ENCODE data around the gene PILRA. TPM values are rescaled to one million over a fixed set of nuclear protein-coding genes. Genes with fewer than 3 reads are reported as not detected.
"Not testable (repeated sequence)": the region's sequence is repeated elsewhere in the genome, so short reads cannot be mapped to it uniquely, and the experiment has no call there.

The PILRA gene
- total and polyA plus RNA-seq, 8 donors: 0.88 to 7.6 (median 3.7) TPM

DNA sequence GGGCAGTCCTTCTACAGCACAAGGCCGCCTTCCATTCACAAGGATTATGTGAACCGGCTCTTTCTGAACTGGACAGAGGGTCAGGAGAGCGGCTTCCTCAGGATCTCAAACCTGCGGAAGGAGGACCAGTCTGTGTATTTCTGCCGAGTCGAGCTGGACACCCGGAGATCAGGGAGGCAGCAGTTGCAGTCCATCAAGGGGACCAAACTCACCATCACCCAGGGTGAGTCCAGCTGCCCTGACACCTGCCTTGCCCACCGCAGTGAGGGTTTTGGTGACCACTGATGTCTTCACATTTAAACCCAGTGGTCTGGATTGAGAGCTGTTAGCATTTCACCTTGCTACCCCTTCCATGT, 14.5 kb upstream of the PILRA start:
- H3K36me3 ChIP-seq: peaks cover 3 to 60% (median 26%) of the 10 kb centered on the region in 3 donors
- DNase-seq (no peak), FAIRE-seq (no peak), ATAC-seq (no peak)
- H3K27ac ChIP-seq: no peak overlapping the region
- no peak overlapping the region for H3K4me3 ChIP-seq
- intact Hi-C loops (cut with DNase I): no loop called here
- no peaks in the 10 kb centered on the region for H3K27me3 ChIP-seq
- H3K9me3 ChIP-seq: no peaks in the 10 kb centered on the region
- 95 to 96% methylated on average over 8 of the region's 8 CpGs for WGBS, 2 donors
- TF ChIP-seq CTCF (IDR thresholded peaks at IDR 0.05): no peak
- H3K4me1 ChIP-seq: no peaks in the 10 kb centered on the region

DNA sequence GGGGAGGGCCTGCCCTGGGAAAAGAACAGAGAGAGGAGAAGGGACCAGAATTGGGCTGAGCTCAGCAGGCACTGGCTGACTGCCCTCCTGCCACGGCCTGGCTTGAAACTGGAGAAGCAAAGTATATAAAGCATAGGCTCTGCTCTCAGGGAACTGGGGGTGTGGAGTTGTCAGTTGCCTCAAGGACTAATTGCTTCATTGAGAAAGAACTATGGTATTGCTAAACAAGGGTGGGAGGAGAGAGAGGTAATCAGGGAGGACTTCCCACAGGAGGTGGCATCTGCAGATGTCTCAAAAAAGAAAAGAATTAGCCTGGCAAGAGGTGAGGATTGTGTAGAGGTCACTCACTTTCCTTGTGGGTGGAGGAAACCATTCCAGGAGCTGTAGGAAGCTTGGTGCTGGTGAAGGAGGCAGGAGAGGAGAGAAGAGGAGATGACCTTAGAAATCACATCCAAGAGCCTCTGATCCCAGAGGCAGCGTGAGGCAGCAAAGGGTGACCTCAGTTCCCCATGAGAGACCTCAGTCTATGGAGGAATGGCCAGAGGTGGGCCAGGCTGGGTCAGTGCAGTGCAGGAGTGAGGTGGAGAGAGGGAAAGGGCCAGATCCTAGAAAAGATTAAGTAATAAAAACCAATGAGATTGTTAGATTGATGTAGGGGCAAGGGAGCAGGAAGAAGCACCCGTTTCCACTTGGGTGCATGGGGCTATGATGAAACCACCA, 13.0 kb upstream of the PILRA start:
- intact Hi-C loops (cut with DNase I): no loop called here
- H3K9me3 ChIP-seq: no peaks in the 10 kb centered on the region
- no peak for ATAC-seq
- no peak for TF ChIP-seq CTCF (IDR thresholded peaks at IDR 0.05)
- H3K27ac ChIP-seq: no peak overlapping the region
- H3K36me3 ChIP-seq: peaks cover 3 to 46% (median 26%) of the 10 kb centered on the region in 3 donors
- peak in 1 of 6 donors; percentile 17 for DNase-seq
- H3K4me3 ChIP-seq: no peak overlapping the region
- no peak for FAIRE-seq
- H3K27me3 ChIP-seq: no peaks in the 10 kb centered on the region
- H3K4me1 ChIP-seq: no peaks in the 10 kb centered on the region
- 82 to 89% methylated on average over 3 of the region's 3 CpGs for WGBS, 2 donors

DNA sequence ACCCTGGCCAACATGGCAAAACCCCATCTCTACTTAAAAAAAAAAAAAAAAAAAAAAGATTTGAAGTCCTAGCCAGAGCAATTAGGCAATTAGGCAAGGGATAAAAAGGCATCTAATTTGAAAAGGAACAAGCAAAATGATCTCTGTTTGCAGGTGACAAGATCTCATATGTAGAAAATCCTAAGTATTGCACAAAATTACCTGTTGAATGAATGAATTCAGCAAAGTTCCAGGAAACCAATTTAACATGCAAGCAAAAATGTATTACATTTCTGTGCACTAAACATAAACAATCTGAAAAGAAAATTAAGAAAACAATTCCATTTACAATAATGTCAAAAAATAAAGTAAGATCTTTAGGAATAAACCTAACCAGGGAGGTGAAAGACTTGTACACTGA, 10.2 kb upstream of the PILRA start:
- intact Hi-C loops (cut with DNase I): no loop called here
- H3K4me1 ChIP-seq: no peaks in the 10 kb centered on the region
- H3K27ac ChIP-seq: no peak overlapping the region
- H3K9me3 ChIP-seq: no peaks in the 10 kb centered on the region
- no peak for ATAC-seq
- peaks cover 3 to 42% (median 24%) of the 10 kb centered on the region in 3 donors for H3K36me3 ChIP-seq
- no peaks in the 10 kb centered on the region for H3K27me3 ChIP-seq
- no peak for DNase-seq
- H3K4me3 ChIP-seq: no peak overlapping the region
- FAIRE-seq: no peak
- TF ChIP-seq CTCF (IDR thresholded peaks at IDR 0.05): no peak

- intact Hi-C loops (cut with DNase I); FAIRE-seq; H3K27me3 ChIP-seq; ATAC-seq; H3K4me1 ChIP-seq; H3K4me3 ChIP-seq; DNase-seq; H3K27ac ChIP-seq; H3K9me3 ChIP-seq: not testable (repeated sequence)
- 95 to 97% methylated on average over 7 of the region's 7 CpGs for WGBS, 2 donors
- peaks cover 3 to 40% (median 20%) of the 10 kb centered on the region in 3 donors for H3K36me3 ChIP-seq
Observed at GRCh38 chr7:100363797-100364196, 9.5 kb upstream of the PILRA start.

DNA sequence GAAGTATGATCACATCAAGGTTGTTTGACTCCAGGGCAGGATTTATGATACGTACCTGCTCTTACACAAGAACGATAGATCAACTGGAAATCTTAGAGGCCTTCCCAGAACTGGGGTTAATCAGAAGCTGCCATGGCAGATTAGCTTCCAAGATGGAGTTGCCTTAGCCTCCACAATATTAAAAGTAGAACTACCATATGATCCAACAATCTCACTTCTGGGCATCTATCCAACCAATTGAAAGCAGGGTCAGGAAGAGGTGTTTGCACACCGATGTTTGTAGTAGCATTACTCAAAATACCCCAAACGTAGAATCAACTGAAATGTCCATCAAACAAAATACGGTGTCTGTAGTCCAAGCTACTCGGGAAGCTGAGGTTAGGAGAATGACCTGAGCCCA, 8.8 kb upstream of the PILRA start:
- no peak for DNase-seq
- H3K4me1 ChIP-seq: no peaks in the 10 kb centered on the region

DNA sequence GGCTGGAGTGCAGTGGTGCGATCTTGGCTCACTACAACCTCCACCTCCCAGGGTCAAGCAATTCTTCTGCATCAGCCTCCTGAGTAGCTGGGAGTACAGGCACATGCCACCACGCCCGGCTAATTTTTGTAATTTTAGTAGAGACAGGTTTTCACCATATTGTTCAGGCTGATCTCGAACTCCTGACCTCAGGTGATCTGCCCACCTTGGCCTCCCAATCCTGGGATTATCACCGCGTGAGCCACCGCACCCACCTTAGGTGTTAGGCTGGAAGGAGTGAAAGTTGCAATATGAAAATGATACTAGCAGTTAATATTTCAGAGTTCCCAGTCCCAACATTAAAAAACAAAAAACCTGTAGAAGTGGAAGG, 7.3 kb upstream of the PILRA start:
- DNase-seq; H3K4me1 ChIP-seq; H3K9me3 ChIP-seq; FAIRE-seq; H3K4me3 ChIP-seq; intact Hi-C loops (cut with DNase I); H3K27me3 ChIP-seq; ATAC-seq: not testable (repeated sequence)
- Histone ChIP-seq H3K36me3 (peaks cover 3 to 19% (median 6%) of the 10 kb centered on the region in 3 donors), H3K27ac (peak overlapping the region in 1 of 4 donors; percentile 30)
- 96% methylated on average over 7 of the region's 7 CpGs for WGBS, 2 donors

More for the DNA sequence above, 8.8 kb upstream of the PILRA start:
- no peaks in the 10 kb centered on the region for H3K9me3 ChIP-seq
- intact Hi-C loops (cut with DNase I): no loop called here
- TF ChIP-seq CTCF (IDR thresholded peaks at IDR 0.05): no peak
- peaks cover 3 to 33% (median 13%) of the 10 kb centered on the region in 3 donors for H3K36me3 ChIP-seq
- WGBS, 2 donors: 71 to 76% methylated on average over 6 of the region's 6 CpGs
- no peak overlapping the region for H3K27ac ChIP-seq
- H3K4me3 ChIP-seq: no peak overlapping the region
- H3K27me3 ChIP-seq: no peaks in the 10 kb centered on the region
- FAIRE-seq (no peak), ATAC-seq (no peak)

Data from pancreas (tissue), 10 donors.